ENCODE results near the gene ELOVL1.

DNA sequence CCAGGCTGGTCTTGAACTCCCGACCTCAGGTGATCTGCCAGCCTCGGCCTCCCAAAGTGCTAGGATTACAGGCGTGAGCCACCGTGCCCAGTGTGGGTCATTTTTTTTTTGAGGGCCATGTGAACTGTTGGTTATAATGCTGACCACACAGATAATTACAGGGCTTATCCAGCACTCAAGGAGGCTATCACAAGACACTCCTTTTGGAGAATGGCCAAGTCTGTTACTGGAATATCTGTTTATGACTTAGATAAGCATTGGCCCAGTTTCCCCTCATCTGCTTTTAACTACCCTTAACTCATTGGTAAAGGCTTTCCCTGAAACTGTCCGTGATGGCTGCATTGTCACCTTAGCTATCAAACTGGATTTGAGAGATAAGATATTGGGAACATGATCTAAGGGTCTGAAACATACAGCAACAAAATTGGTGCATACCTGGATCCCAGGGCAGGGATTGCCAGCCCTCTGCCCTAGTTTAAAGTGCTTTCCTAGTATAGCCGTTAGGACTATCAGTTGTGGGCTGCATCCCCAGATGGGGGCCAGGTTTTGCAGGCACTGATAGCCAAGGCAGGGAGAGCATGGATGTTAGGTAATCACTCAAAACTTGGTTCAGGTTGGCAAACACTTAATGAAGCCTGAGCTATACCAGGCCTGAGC lies 37.5 kb upstream of the ELOVL1 start:
- TF ChIP-seq, protein P1, sequence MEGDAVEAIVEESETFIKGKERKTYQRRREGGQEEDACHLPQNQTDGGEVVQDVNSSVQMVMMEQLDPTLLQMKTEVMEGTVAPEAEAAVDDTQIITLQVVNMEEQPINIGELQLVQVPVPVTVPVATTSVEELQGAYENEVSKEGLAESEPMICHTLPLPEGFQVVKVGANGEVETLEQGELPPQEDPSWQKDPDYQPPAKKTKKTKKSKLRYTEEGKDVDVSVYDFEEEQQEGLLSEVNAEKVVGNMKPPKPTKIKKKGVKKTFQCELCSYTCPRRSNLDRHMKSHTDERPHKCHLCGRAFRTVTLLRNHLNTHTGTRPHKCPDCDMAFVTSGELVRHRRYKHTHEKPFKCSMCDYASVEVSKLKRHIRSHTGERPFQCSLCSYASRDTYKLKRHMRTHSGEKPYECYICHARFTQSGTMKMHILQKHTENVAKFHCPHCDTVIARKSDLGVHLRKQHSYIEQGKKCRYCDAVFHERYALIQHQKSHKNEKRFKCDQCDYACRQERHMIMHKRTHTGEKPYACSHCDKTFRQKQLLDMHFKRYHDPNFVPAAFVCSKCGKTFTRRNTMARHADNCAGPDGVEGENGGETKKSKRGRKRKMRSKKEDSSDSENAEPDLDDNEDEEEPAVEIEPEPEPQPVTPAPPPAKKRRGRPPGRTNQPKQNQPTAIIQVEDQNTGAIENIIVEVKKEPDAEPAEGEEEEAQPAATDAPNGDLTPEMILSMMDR (IDR thresholded peaks at IDR 0.05 in 2 of 3, conservative IDR thresholded peaks at IDR 0.05 in 1 of 3; ENCODE audit: borderline replicate concordance in 1 of 3, insufficient read depth in 1 of 3, low read depth in 2 of 3, low read length in 2 of 3) = no peak
- TF ChIP-seq POLR2A (IDR thresholded peaks at IDR 0.05; ENCODE audit: borderline replicate concordance, extremely low read depth, insufficient read depth, insufficient read length) (no peak), YY1 (IDR thresholded peaks at IDR 0.05; ENCODE audit: extremely low read depth, insufficient replicate concordance, low read depth, low read length) (no peak), EZH2phosphoT487 (IDR thresholded peaks at IDR 0.05; ENCODE audit: borderline replicate concordance) (no peak), ELF1 (IDR thresholded peaks at IDR 0.05; ENCODE audit: borderline replicate concordance, low read depth) (no peak), RAD21 (IDR thresholded peaks at IDR 0.05; ENCODE audit: low read depth) (no peak), JUND (IDR thresholded peaks at IDR 0.05) (no peak)
- TF ChIP-seq, protein P2, sequence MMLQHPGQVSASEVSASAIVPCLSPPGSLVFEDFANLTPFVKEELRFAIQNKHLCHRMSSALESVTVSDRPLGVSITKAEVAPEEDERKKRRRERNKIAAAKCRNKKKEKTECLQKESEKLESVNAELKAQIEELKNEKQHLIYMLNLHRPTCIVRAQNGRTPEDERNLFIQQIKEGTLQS (IDR thresholded peaks at IDR 0.05) = no peak
- TF ChIP-seq, protein P3, sequence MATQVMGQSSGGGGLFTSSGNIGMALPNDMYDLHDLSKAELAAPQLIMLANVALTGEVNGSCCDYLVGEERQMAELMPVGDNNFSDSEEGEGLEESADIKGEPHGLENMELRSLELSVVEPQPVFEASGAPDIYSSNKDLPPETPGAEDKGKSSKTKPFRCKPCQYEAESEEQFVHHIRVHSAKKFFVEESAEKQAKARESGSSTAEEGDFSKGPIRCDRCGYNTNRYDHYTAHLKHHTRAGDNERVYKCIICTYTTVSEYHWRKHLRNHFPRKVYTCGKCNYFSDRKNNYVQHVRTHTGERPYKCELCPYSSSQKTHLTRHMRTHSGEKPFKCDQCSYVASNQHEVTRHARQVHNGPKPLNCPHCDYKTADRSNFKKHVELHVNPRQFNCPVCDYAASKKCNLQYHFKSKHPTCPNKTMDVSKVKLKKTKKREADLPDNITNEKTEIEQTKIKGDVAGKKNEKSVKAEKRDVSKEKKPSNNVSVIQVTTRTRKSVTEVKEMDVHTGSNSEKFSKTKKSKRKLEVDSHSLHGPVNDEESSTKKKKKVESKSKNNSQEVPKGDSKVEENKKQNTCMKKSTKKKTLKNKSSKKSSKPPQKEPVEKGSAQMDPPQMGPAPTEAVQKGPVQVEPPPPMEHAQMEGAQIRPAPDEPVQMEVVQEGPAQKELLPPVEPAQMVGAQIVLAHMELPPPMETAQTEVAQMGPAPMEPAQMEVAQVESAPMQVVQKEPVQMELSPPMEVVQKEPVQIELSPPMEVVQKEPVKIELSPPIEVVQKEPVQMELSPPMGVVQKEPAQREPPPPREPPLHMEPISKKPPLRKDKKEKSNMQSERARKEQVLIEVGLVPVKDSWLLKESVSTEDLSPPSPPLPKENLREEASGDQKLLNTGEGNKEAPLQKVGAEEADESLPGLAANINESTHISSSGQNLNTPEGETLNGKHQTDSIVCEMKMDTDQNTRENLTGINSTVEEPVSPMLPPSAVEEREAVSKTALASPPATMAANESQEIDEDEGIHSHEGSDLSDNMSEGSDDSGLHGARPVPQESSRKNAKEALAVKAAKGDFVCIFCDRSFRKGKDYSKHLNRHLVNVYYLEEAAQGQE (IDR thresholded peaks at IDR 0.05; ENCODE audit: low read depth) = no peak
